CD1c-positive myeloid dendritic cell (primary cell): ENCODE data around the gene SOX6.

ENCODE experiments used
- DNase-seq: peaks from one replicate; pipeline ENCODE4 v3.0.0-alpha.2; 2016; ENCODE audit errors: extremely low spot score

SOX6 gene

DNA sequence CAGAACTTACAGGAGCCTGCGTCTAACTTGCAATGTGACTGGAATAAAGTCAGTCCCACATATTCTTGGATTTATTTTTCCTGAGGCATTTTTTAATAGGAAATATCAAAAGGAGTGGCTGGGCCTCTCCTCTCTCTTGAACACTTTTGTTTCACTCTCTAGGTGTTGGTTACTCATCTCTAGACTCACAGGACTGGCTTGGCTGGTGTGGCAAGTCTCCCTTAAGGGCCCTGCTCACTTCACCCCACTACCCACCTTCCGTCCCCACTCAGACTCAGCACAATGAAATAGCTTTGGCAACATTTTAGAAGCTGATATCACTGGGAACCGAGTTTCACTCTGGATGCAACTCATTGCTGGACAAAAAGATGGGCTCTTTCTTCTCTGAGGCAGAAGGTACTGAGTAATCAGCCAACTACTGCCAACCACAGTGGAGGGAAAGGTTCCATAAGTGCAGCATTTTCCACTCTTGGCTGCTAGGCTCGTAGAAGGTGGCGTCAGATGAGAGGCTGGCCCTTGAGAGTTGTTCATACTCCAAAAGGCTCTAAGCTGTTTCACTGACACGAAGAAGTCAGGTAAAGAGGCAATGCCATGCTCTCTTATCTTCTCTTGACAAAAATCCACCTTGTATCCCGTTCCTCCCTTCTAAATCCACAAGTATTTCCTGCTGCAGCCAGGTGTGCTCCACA is 390.6 kb downstream of the SOX6 start:
- no peak for DNase-seq

DNA sequence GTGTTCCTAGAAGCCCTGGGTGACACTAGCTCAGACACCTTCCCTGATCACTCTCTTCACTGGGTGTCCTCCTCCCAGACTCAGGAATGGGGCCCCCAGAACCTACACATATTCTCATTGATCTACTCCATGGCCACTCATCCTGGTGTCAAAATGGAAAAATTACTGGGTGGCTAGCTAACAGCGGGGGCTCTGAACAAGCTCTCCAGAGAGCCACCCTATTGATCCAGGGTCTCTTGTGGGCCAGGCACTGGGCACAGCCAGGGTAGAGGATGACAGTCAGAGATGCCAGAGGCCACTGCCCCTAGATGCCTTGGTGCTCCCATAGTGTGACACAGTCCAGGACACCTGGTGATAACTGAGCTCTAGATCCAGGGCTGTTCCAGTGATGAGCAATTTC is 393.1 kb downstream of the SOX6 start:
- no peak for DNase-seq

DNA sequence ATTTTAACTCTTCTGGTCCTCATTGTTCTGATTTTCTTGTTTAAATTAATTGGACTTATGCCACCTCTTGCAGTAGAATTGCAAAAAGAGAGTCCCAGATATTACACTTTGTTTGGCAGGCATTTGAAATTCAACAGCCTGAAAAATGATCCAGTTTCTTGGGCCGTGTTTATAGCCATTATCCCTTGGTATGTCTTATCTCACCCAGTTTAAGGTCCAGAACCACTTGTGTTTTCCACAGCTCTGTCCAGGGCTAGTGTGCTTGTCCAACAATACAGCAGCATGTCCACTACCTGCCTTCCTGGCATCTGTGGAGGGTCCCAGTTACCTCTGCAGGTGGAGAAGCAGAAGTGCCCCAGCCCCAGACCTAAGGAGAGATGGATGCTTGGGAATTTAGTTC is 397.4 kb downstream of the SOX6 start:
- DNase-seq, result no peak

DNA sequence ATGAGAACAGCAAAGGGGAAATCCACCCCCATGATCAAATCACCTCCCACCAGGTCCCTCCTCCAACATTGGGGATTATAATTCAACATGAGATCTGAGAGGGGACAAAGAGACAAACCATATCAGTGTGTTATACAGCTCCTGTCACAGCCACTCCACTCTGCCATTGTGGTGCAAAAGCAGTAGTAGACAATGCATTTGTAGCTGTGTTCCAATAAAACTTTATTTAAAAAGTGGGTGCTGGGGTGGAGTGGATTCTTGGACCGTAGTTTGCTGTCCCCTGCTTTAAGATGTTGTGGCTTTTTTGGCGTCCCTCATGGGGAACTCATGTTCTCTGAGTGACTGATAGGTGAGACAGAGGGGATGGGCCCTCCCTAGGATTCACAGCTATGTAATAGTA is 399.1 kb downstream of the SOX6 start:
- no peak for DNase-seq

DNA sequence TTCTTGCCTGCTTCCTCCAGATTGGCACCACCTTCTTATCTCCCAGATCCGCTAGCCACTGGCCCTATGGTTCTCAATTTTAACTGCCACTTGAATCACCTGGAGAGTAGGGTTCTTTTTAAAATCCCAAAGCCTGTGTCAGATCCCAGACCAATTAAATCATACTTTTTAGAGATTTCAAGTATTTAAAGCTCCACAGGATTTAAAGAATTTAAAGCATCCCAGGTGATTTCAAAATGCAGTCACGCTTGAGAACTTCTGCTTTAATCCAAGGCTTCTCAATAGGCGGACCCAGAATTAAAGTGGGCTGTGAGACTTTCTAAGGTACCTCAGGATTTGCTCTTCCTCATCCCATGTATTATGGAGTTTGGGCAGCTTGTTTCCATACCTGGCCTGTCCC is 400.0 kb downstream of the SOX6 start:
- DNase-seq, result no peak

DNA sequence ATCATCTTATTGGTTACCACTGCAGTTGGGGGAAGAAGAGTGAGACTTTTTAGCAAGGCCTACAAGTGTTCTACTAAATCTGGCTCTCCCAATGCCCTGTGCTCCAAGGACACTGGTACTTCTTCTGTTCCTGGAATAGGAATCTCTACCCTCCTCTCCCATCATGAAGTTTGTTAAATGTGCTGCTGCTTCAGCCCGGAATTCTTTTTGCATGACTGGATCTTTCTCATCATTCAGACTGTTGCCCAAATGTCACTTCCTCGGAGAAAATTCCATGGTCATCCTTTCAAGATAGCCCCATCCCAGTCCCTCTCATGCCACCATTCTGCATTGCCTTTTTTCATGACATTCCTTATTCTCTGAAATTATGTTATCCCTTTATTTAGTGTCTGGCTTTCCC is 400.8 kb downstream of the SOX6 start:
- no peak for DNase-seq

DNA sequence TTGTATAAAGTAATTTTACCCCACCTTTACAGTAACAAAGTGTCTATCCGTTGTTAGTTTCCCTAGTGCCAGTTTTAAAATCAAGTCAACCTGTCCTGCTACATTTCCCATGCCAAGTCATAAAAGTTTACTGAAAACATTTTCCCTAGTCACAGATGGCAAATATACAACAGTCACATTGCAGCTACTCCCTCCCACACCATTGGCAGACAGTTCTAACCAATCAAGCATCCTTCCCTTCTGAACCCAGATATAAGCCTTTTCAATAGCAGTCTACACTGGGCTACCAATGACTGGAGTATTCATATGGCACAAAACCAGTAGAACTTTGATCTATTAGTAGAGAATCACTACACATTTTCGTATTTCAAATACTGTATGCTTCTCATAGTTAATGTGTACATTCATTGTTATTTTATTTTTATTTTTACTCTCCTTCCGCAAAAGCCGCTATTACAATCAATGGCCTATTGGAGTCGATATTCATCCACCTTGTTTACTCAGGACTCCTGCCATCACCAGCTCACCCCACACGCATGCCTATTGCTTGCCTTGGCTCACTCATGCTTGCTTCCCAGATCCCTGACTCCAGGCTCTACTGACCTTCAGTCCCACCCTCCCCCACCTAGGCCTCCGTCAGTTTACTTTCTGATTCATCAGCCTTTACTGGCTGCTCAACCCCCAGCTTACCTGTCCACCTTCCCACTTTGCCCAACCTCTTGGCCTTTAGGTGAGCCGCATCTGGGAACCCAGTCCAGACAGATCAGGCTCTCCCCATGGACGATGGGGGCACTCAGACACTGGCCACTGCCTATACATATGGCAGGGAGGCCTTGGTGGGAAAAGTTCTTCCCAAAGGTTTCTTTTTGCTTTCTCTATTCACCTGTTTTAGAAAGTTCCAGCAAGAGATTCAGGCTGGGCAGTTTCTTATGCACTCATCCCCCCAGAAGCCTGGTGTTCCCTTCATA is 408.4 kb downstream of the SOX6 start:
- DNase-seq, result no peak

DNA sequence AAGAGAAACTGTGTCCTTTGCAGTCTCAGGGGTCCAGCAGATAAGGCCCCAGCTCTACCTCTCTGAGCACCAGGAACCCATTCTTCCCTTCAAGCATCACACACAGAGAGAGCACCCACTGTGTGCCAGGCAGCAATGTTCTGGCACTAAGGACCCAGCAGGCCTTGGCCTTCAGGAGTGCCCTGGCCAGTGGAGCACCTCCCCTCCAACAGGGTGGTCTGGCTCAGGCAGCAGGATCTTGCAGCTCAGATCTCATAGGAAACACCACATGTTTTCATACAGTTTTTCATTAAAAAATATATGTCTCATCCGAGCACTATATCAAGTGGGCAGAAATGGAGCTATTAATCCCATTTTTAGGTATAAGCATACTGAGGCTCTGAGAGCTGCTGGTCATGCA is 410.6 kb downstream of the SOX6 start:
- no peak for DNase-seq

DNA sequence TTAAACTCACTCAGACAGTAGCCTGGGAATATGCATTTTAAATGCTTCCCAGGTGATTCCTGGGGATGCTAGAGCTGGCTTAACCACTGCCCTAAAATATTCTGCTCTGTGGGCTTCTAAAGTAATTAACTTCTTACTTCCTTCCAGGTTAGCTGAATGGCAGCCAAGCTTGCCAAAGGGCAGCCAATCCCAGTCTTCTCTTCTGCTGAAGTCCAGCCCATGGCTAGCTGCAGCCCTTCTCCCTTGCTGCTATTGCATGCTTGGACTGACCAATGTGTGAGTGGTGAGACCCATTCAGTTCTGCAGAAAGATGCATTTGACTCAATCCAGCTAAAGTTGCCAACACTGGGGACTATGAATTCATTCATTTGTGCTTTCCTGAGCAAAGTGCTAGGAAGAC is 411.9 kb downstream of the SOX6 start:
- DNase-seq, result no peak

DNA sequence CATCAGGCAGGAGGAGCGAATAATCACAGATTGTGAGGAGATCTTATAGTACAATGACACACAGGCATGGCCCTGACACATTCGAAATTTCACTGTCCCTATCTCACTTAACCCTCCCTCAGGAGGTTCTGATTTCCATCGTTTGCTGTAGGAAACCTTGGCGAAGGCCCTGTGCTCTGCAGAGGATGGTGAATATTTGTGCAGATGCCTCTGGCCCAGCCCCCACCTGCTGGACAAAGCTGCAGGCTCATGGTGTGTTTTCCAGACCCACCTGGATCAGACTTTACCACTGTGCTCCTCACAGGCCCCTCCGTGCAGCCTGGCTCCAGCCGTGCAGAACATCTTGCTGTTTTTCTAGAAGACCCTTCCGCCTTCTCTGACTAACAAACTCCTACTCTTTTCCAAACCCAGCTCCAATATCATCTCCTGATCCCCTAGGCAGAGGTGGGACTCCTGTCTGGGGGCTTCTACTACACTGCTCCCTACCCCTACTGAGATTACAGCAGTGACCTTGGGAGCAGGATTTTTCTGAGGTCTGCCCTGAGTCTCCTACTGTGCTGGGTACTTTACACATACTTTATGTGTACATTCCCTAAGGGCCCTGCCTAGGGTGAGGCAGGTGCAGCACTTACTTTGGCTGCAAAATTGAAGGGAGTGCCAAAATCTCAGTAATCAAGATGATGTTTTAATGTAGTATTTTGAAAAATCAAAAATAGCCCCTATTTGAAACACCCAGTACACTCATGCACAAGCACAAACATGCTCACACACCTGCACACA is 412.7 kb downstream of the SOX6 start:
- no peak for DNase-seq

DNA sequence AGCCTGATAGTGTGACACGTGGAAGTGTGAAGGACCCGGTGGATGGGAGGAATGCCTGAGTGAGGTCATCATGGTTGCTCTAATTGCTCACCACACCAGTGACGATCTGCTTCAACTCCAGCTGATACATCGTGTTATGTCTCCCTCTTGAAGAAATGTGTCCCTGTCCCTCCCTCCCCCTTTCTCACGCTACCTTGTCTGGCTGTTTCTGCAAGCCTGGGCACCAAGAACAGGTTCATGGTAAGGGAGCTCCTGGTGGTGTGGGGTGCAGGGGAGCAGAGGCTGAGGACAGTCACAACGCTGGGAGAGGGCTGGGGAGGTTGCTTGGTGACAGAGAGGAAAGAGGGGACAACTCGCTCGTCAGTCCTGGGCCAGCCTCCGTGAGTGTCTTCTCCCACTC is 413.4 kb downstream of the SOX6 start:
- no peak for DNase-seq

DNA sequence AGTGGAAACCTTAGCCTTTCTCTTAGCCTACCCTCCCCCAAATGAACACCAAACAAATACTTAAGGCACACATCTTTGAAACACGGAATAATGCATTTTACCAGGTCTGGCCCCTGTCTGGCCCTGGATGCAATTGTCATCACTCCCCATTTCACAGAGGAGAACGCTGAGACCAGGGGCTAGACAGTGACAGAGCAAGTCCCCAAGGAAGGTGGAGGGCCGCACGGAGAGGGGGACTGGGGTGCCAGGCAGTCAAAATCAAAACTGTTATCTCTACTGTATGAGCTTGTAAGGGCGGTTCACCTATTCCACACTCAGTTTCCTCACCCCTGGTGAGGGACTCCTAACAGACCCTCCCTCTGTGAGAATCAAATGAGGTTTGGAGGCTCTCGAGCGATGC is 414.2 kb downstream of the SOX6 start:
- DNase-seq, result no peak

DNA sequence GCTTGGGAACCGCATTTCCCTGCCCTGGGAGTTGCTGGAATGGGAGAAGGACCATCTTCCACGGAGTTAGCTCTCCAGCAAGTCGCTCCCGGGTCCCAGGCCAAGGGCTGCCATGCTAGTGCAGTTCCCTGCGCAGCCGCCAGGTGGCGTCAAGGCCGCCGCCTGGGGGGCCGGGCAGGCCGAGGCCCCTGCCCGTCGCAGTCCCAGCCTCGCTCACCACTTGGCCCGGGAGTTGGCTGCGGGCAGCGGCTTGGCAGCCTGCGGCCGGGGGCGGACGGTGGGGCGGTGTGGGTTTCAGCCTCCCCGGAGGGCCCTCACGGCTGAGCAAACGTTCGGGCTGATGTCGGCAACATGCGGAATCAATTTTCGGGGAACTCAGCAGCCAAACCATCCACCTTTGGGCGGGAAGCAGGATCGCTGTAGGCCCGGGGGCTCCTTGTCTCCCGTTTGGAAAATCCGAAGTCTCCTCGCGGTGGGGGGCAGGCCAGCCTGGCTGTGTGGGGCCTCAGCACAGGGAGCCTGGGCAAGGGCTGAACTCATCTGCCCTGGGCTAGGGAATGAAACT is 415.1 kb downstream of the SOX6 start:
- DNase-seq, result peak; percentile 2

DNA sequence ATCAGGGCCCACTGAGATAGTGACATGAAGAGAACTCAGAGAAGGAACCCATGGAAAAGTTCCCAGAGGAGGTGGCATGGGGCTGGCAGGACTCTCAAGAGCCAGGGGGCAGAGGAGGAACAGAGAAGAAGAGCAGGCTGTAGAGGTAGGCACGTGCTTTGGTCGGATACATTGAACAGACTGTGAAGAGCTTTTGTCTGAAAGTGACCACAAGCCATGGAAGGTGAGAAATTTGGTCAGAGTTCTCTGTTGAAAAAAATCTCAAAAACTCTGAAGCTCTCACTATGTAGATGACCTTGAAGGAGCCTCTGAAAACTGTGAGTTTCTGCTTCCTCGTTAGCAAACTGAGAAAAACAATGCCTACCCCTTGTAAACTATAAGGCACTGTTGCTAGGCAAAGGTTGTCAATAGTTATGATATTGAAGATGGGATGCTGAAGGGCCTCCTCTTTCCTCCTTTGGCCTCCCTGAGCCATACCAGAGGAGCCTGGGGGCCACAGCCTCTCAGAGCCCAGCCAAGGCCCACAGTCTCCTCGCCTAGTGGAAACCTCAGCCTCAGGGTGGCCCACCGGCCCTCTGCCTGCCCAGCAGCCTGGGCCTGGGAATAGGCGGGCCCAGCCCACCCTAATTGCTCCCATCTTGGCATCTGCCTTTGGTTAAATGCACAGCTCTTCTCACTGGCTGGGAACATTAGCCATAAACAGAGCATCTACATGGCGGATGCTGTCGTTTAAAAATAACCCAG is 415.7 kb downstream of the SOX6 start:
- no peak for DNase-seq

DNA sequence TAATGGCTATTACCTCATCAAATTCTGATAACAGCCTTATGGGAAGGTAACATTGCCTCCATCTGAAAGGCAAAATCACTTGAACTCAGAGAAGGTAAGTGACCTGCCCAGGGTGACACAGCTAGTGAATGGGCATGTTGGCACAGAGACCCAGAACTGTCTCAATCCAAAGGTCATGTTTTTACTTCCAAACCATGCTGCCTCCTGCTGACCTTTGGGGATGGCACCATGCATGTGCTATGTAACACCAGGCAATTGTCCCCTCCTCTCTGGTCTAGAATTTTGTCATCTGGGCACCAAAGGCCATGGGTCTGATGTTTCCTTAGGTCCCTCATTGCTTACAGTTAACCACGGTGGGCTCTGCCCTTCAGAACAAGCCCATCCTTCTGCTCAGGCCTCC is 417.4 kb downstream of the SOX6 start:
- DNase-seq, result no peak

DNA sequence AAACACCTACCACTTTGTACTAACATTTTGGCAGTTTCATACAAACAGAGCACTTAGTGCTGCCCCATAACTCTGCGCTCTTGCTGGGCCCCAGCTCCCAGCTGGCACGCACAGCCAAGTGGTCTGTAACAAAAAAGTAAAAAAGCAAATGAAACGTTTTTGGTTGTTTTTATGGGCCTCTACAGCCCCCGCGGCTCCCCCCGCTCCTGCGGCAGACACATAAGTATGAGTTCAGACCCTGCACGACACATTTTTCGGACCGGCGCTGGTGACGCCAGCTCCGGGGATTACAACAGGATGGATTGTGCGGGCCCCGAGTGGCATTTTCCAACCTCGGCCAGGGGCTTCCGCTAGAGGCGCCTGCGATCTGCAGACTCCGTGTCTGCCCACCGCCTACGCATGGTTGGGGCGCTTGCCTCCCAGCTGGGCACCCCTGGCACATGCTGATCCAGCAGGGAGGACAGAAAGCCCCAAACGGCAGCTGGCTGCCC is 418.2 kb downstream of the SOX6 start:
- DNase-seq, result no peak

DNA sequence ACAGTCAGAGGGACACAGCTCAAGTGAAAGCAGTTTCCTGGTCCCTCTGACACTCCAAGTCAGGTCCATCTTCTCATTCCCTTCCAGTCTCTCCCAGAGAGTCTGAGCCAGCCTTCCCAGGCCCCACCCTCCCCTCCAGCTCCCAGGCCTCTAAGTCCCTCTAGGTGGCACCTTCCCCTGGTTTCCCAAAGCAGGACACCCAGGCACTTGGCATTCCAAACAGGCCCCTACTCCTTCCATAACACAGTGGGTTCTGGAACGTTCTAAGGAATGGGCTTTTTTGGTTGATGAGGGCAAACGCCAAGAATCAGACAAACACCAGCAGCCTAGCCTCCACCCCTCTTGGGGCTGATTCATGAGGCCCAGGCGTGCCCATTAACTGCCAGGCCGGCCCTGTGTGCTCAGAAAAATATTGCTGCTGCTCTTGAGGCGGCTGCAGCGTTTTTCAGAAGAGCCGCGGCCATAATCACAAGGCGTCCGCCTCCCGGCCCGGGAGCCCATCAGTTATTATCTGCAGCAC is 418.7 kb downstream of the SOX6 start:
- no peak for DNase-seq

DNA sequence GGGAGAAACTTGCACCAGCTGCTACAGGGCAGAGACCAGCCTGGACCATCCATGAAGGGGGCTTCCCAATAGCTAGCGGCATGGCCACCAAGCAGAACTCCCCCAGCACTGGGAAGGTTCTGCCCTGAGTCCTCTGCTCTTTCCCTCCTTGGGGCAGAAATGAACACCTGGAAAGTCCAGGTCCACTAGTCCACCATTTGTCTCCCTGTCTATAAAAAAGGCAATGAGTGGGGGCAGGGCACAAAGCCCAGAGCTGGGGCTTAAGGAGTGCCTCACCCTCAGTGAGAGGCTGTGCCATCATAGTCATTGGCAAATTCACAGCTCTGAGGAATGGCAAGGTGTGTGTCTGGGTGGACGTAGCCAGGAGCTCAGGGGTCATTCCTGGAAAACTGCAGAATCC is 420.3 kb downstream of the SOX6 start:
- no peak for DNase-seq

DNA sequence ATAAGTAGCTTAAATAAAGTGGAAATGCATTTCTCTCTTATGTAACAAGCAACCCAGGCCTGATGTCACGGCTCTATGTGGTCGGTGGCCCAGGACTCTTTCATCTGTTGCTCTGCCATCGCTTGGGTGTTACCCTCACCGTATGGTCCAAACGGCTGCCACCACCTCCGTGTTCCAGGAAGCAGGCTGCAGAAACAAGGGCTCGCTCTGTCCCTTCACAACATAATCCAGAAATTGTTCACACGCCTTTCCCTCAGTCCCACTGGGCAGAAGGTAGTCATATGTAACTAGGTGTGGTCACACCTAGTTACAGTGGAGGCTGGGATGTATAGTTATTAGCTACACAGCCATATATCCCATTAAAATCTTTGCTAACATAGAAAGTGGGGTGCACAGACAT is 421.0 kb downstream of the SOX6 start:
- no peak for DNase-seq

DNA sequence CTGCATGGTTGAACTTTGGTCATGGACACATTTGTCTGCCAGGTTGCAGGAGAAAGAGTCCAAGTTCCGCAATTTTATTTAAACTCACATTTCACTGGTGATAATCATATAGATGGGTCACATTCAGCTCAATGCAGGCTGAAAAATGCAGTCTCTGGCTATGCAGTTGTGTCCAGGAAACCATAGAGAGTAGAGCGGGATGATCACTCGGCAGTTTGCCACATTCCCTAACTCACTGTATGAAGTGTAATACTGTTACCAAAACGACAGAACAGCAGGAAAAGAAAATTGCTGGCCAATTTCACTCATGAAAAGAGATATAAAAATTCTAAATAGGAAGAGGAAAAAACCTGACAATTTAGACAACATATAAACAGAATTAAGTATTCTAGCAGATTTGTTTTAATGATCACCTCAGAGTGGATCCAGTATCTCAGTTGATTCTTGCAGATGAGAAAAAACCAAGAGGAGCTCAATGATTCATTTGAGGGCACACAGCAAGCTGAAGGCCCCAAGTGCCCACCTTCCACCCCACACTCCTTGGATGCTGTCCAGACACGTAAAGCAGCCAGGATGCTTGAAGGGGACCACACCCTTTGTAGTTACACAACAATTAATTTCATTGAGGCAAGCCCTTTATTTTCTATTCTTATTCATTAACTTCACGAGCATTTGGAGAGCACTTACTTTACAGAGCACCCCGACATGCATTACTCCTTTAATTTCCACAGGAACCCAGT is 422.3 kb downstream of the SOX6 start:
- no peak for DNase-seq
